Mesodermal cell (in vitro differentiated cells): ENCODE results near the gene AIFM2.
"Not testable (repeated sequence)": the region's sequence is repeated elsewhere in the genome, so short reads cannot be mapped to it uniquely, and the experiment has no call there.

Experiments
- H3K27ac ChIP-seq: 2 replicates; pipeline ENCODE4 v1.7.0; 2013; ENCODE audit warnings: mild to moderate bottlenecking, low read depth, low read length, moderate library complexity; ENCODE audit not compliant: severe bottlenecking
- H3K36me3 ChIP-seq: 2 replicates; pipeline ENCODE4 v1.7.1; 2013; ENCODE audit warnings: mild to moderate bottlenecking, low read length, moderate library complexity; ENCODE audit not compliant: control insufficient read depth, insufficient read depth
- H3K4me1 ChIP-seq: one replicate; pipeline ENCODE4 v1.7.1; 2013; ENCODE audit warnings: mild to moderate bottlenecking, low read length; ENCODE audit not compliant: insufficient read depth, control insufficient read depth, poor library complexity, severe bottlenecking
- H3K4me3 ChIP-seq: 2 replicates; pipeline ENCODE4 v1.7.0; 2013; ENCODE audit warnings: low read length, control low read depth, mild to moderate bottlenecking; ENCODE audit not compliant: insufficient read depth, poor library complexity, severe bottlenecking; ENCODE audit errors: extremely low read depth
- H3K9me3 ChIP-seq: 2 replicates; pipeline ENCODE4 v1.7.1; 2013; ENCODE audit warnings: mild to moderate bottlenecking, low read length, moderate library complexity; ENCODE audit not compliant: control insufficient read depth
- WGBS, 2 experiments: methylation state at CpG; one replicate each; pipeline ENCODE4 v1.1.5; 2013; ENCODE audit warnings: missing lambda C conversion rate in 2 of 2; ENCODE audit not compliant: insufficient coverage in 2 of 2; 5-methylcytosine and 5-hydroxymethylcytosine counted together

Gene AIFM2

DNA sequence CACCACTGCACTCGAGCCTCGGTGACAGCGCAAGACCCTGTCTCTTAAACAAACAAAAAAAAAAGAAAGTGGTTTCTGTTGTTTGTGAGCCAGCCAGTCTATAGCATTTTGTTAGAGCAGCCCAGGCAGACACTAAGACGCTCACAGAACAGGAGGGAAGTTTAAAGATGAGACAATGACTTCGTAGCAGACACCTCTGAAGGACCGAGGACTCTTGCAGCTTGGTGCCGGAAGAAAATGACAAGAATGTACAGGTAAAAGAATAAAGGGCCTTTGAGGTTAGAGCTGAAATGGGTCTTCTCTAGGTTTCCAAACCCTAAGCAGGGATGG is 40.3 kb downstream of the AIFM2 start:
- no peaks in the 10 kb centered on the region for H3K9me3 ChIP-seq
- no peaks in the 10 kb centered on the region for H3K4me1 ChIP-seq
- 98 to 99% methylated on average over 4 to 6 of the region's 7 CpGs for WGBS, 2 experiments
- H3K36me3 ChIP-seq = peaks cover 79% of the 10 kb centered on the region
- no peak overlapping the region for H3K27ac ChIP-seq
- H3K4me3 ChIP-seq = no peak overlapping the region

- peaks cover 74% of the 10 kb centered on the region for H3K36me3 ChIP-seq
- H3K4me1 ChIP-seq = no peaks in the 10 kb centered on the region
- H3K27ac ChIP-seq = no peak overlapping the region
- no peaks in the 10 kb centered on the region for H3K9me3 ChIP-seq
- WGBS, 2 experiments = 92 to 96% methylated on average over 4 to 5 of the region's 5 CpGs
- H3K4me3 ChIP-seq = no peak overlapping the region
Measured at GRCh38 chr10:70090951-70091350, 41.7 kb downstream of the AIFM2 start.

GRCh38 chr10:70090013-70090412 is 42.6 kb downstream of the AIFM2 start:
- H3K36me3 ChIP-seq = peaks cover 67% of the 10 kb centered on the region
- WGBS, 2 experiments = 98 to 100% methylated on average over 8 of the region's 8 CpGs
- no peaks in the 10 kb centered on the region for H3K9me3 ChIP-seq
- H3K4me1 ChIP-seq = no peaks in the 10 kb centered on the region
- H3K27ac ChIP-seq = no peak overlapping the region
- no peak overlapping the region for H3K4me3 ChIP-seq

- Histone ChIP-seq H3K4me1 (no peaks in the 10 kb centered on the region), H3K9me3 (no peaks in the 10 kb centered on the region), H3K4me3 (no peak overlapping the region), H3K36me3 (peaks cover 55% of the 10 kb centered on the region), H3K27ac (no peak overlapping the region)
- 100% methylated on average over 2 of the region's 3 CpGs for WGBS, 2 experiments
Measured at GRCh38 chr10:70088308-70088698, 44.3 kb downstream of the AIFM2 start.

DNA sequence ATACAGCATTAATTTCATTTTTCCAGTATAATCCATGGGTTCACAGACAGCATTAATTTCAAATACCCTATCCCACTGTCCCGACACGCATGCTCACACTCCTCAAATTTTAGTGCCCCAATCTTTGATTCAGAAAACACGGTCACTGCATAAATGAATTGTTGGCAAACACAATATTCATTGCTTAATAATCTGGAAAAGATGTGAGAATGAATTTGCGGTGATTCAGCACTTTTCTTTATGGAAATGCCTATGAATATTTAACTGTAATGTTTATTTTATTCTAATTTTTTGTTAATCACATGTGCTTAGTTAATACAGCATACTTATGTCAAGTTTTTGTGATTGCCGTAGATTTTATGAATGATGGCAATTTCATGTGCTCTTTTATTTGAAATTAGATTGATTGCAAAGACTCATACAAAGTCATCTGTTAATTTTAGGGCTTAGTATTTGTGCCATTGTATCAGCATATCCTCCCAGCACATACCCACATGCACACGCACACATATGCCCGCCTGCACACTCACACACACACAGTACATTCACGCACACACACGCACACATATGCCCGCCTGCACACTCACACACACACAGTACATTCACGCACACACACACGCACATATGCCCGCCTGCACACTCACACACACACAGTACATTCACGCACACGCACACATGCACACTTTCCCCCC is 44.9 kb downstream of the AIFM2 start:
- no peak overlapping the region for H3K4me3 ChIP-seq
- H3K4me1 ChIP-seq = no peaks in the 10 kb centered on the region
- 77 to 86% methylated on average over 3 to 9 of the region's 15 CpGs for WGBS, 2 experiments
- H3K9me3 ChIP-seq = no peaks in the 10 kb centered on the region
- H3K27ac ChIP-seq = no peak overlapping the region
- peaks cover 55% of the 10 kb centered on the region for H3K36me3 ChIP-seq

DNA sequence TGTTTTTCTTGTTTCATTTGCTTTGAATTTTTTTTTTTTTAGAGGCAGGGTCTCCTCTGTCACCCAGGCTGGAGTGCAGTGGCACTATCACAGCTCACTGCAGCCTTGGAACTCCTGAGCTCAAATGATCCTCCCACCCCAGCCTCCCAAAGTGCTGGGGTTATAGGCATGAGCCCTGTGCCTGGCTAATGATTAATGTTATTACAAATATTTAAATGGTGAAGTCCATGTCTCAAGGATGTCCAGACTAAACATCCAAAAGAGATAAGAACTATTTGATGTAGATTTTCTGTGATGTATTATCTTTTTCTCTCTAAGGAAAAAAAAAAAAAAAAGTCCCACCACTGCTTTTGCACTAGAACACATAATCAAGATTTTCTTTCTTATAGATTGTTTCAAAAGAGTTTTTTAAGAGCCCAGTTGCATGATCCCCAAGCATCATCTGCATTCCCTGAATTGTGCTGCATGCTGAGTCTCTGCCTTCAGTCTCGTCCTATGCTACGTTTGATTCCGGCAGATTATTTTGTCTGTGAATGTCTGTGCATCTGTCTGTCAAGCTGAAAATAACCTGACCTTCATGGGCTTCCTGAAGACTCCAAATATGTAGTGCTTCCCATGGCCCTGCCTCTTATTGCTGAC is 46.5 kb downstream of the AIFM2 start:
- H3K27ac ChIP-seq = no peak overlapping the region
- H3K9me3 ChIP-seq = no peaks in the 10 kb centered on the region
- WGBS, 2 experiments = 93 to 96% methylated on average over 3 of the region's 3 CpGs
- no peaks in the 10 kb centered on the region for H3K4me1 ChIP-seq
- H3K4me3 ChIP-seq = no peak overlapping the region
- H3K36me3 ChIP-seq = peaks cover 46% of the 10 kb centered on the region

DNA sequence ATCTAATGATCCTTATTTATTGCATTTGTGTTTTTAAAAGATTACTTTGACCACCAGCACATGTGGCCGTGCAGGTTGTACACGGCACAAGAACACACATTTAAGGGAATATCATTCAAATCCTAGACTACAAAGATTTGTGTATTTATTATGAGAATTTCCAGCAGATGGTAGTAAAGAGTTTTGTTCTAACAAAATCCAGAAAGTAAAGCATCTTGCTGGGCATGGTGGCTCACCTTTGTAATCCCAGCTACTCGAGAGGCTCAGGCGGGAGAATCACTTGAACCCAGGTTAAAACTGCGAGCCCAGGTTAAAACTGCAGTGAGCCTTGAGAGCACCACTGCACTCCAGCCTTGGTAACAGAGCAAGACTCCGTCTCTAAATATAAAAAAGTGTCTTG is 48.4 kb downstream of the AIFM2 start:
- Histone ChIP-seq H3K36me3 (peaks cover 35% of the 10 kb centered on the region), H3K4me3 (no peak overlapping the region), H3K4me1 (no peaks in the 10 kb centered on the region), H3K27ac (no peak overlapping the region), H3K9me3 (no peaks in the 10 kb centered on the region)
- 87 to 98% methylated on average over 4 of the region's 6 CpGs for WGBS, 2 experiments

- H3K4me3 ChIP-seq, H3K4me1 ChIP-seq, H3K9me3 ChIP-seq, H3K27ac ChIP-seq: not testable (repeated sequence)
- WGBS, 2 experiments = 100% methylated on average over 1 to 2 of the region's 2 CpGs
- peaks cover 50% of the 10 kb centered on the region for H3K36me3 ChIP-seq
Measured at GRCh38 chr10:70080789-70081188, 51.8 kb downstream of the AIFM2 start.

DNA sequence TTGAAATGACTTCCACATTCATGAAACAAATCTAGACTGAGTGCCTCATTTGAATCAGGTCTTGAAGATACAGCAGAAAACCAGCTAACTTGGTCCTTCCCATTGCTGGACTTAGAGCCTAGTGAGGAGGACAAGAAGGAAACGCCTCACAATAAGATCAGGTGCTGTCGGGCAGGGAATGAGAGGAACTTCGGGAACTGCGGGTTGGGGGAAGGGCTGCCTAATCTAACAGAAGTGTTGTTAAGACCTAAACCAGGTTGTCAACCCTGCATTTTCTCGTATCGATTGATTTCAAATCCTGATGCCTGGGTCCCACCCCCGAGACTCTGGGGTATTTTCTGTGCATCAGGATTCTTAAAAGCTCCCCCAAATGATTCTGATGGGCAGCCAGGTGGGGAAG is 53.7 kb downstream of the AIFM2 start:
- Histone ChIP-seq H3K4me3 (no peak overlapping the region), H3K4me1 (no peaks in the 10 kb centered on the region), H3K36me3 (peaks cover 59% of the 10 kb centered on the region), H3K9me3 (no peaks in the 10 kb centered on the region), H3K27ac (no peak overlapping the region)
- 92 to 95% methylated on average over 4 to 7 of the region's 7 CpGs for WGBS, 2 experiments

DNA sequence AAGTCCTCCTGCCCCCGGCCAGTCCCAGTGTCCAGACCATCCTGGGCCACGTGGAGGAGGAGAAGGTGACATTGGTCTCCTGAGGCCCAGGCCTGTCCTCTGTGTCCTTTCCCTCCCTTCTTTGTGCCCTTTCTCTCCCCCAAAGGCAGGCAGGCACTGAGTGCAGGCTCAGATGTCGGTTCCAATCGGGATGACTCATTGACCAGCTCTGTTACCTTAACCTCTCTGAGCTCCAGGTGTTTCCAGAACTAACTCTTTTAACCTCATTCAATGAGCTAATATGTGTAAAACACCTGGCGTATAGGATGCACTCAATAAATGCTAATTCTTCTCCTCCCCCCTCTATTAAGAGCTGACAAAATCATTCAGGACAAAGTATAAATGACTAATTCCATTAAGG is 54.3 kb downstream of the AIFM2 start:
- Histone ChIP-seq H3K36me3 (peaks cover 59% of the 10 kb centered on the region), H3K4me3 (no peak overlapping the region), H3K27ac (no peak overlapping the region), H3K9me3 (no peaks in the 10 kb centered on the region), H3K4me1 (no peaks in the 10 kb centered on the region)
- 87 to 96% methylated on average over 2 to 4 of the region's 5 CpGs for WGBS, 2 experiments

DNA sequence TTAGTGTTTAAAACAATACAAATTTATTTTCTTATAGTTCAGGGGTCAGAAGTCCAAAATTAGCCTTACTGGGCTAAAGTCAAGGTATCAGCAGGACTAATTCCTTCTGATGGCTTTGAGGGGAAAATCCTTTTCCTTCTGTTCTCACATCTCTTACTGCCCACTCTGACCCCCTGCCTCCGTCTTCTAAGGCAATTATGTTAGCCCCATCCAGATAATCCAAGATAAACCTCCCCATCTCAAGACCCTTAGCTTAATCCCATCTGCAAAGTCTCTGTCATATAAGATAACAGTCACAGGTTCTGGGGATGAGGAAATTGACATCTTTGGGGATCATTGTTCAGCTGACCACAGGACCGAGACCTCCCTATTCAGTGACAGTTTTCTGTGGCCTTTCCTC is 57.7 kb downstream of the AIFM2 start:
- Histone ChIP-seq H3K27ac (no peak overlapping the region), H3K36me3 (peaks cover 44% of the 10 kb centered on the region), H3K9me3 (no peaks in the 10 kb centered on the region), H3K4me3 (no peak overlapping the region), H3K4me1 (no peaks in the 10 kb centered on the region)
- WGBS, 2 experiments = 89 to 100% methylated on average over 1 to 2 of the region's 2 CpGs
